ENCODE results near the gene AFF1.

- no peak for TF ChIP-seq SPI1 (IDR thresholded peaks at IDR 0.05; ENCODE audit: low read depth, low read length)
- TF ChIP-seq POLR2A (IDR thresholded peaks at IDR 0.05; ENCODE audit: low read depth, low read length) = 0 out of 2 replicates have a peak, but pooled peaks have one; percentile 22
- no peak for TF ChIP-seq POLR2AphosphoS5 (IDR thresholded peaks at IDR 0.05; ENCODE audit: low read depth, low read length)
- no peak for TF ChIP-seq TAF1 (IDR thresholded peaks at IDR 0.05; ENCODE audit: low read depth, low read length)
Observed at GRCh38 chr4:87147116-87147515, 212.3 kb downstream of the AFF1 start.
